ENCODE measurements around the gene FBXO41. TPM values are rescaled to one million over a fixed set of nuclear protein-coding genes. Genes with fewer than 3 reads are reported as not detected.

The FBXO41 gene
- total and polyA plus RNA-seq, 7 donors: 0.03 to 0.46 (median 0.15) TPM

DNA sequence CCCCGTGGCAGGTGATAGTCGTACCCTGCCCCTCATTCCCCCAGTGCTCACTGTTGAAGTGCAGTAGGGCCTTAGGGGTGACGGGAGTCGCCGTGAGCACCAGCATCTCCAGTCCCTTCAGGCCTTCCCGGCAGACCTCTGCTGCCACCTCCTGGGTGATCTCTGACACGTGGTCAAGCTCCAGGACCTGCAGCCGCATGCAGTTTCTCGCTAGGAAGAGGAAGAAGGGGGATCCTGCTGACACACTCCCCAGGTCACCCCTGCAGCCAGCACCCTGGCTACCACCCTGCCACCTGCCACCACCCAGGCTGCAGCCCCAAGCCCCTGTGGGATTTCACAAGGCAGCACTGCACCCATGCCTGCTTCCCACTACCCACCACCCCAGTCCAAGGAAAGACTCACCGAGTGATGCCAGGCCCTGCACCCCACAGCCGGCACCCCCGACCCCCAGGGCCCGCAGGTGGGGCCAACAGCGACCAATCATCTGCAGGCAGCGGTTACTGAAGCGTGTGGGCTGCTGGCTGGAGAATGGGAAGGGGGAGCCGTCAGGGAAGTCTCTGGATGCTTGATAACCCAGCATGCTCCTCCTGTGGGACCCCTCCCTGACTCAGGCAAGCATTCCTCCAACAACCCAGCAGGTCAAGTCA, 23.8 kb downstream of the FBXO41 start:
- ATAC-seq (peak; percentile 76 to 86 (median 80)), DNase-seq (peak; percentile 44 to 54)
- intact Hi-C loops (cut with DNase I): no loop called here

DNA sequence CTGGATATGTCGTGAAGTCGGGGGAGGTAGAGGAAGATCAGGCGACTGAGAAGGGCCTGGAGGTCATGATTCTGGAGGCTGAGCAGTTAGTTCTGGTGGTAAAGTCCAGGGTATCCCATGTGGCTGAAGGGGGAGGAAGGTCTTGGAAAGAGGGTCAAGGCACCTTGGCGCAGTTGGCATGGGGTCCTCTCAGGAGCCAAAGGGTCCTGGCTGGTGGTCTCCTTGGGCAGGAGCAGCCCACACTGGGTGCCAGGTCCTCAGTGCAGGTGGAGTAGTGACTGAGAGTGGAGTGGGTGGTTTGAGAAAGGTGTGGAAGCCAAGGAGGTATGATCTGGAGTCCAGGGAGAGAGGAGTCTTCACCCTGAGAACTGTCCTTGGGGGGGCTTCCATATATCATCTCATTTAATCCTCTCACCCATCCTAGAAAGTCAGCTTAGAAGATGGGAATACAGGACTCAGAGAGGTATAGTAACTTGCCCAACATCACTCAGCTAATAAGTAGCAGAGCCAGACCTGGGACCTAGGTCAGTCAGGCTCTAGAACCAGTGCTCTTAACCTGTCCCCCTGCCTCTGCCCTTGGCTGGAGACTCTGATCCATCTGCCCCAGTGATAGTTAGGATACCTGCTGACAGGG, 24.5 kb downstream of the FBXO41 start:
- ATAC-seq: peak in 1 of 4 donors; percentile 6
- 78 to 92% (median 80%) methylated on average over 4 of the region's 4 CpGs for WGBS, 3 donors
- intact Hi-C loops (cut with DNase I): loop anchor here in 1 of 2 donors (5.0 kb wide), 1 partner anchor 98 kb away; no protein-coding TSS in a partner anchor

More for the DNA sequence above, 23.8 kb downstream of the FBXO41 start:
- TF ChIP-seq, protein P1, sequence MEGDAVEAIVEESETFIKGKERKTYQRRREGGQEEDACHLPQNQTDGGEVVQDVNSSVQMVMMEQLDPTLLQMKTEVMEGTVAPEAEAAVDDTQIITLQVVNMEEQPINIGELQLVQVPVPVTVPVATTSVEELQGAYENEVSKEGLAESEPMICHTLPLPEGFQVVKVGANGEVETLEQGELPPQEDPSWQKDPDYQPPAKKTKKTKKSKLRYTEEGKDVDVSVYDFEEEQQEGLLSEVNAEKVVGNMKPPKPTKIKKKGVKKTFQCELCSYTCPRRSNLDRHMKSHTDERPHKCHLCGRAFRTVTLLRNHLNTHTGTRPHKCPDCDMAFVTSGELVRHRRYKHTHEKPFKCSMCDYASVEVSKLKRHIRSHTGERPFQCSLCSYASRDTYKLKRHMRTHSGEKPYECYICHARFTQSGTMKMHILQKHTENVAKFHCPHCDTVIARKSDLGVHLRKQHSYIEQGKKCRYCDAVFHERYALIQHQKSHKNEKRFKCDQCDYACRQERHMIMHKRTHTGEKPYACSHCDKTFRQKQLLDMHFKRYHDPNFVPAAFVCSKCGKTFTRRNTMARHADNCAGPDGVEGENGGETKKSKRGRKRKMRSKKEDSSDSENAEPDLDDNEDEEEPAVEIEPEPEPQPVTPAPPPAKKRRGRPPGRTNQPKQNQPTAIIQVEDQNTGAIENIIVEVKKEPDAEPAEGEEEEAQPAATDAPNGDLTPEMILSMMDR (IDR thresholded peaks at IDR 0.05): peak; percentile 58
- 26 to 28% (median 26%) methylated on average over 15 to 17 of the region's 17 CpGs for WGBS, 3 donors
- Histone ChIP-seq H3K27ac (no peak overlapping the region), H3K27me3 (ENCODE audit: insufficient read depth in 3 of 3, low read length in 2 of 3) (no peaks in the 10 kb centered on the region), H3K36me3 (ENCODE audit: insufficient read depth in 1 of 2, low read depth in 1 of 2) (no peaks in the 10 kb centered on the region), H3K4me3 (no peak overlapping the region), H3K9me3 (no peaks in the 10 kb centered on the region), H3K4me1 (no peaks in the 10 kb centered on the region)

DNA sequence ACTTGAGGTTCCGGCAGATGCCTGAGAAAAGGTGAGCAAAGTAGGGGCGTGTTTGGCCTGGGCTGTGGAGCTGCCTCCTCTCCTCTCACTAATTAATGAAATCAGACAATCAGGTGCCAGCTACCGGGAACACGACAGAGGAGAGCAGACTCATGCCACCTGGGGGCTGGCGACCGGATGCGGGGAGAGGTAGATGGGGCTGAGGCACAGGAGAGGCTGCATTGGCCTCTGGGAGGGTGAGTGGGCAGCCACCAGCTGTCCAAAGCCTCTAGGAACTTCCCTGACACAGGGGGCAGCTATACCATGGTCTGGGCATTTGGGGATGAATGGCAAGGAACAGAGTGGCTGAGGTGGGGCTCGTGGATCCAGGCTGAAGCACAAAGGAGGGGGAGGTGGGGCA, 25.0 kb downstream of the FBXO41 start:
- Histone ChIP-seq H3K9me3 (no peaks in the 10 kb centered on the region), H3K27ac (no peak overlapping the region), H3K4me3 (no peak overlapping the region), H3K27me3 (ENCODE audit: insufficient read depth in 3 of 3, low read length in 2 of 3) (no peaks in the 10 kb centered on the region), H3K4me1 (no peaks in the 10 kb centered on the region), H3K36me3 (ENCODE audit: insufficient read depth in 1 of 2, low read depth in 1 of 2) (peaks cover 2 to 10% of the 10 kb centered on the region in 2 donors)
- intact Hi-C loops (cut with DNase I): loop anchor here in 1 of 2 donors (5.0 kb wide), 1 partner anchor 97 kb away; no protein-coding TSS in a partner anchor
- TF ChIP-seq, protein P1 (IDR thresholded peaks at IDR 0.05): no peak
- WGBS, 3 donors: 81 to 94% (median 86%) methylated on average over 8 of the region's 8 CpGs
- DNase-seq: no peak
- no peak for ATAC-seq

More for the DNA sequence above, 24.5 kb downstream of the FBXO41 start:
- Histone ChIP-seq H3K9me3 (no peaks in the 10 kb centered on the region), H3K4me1 (no peaks in the 10 kb centered on the region), H3K27me3 (ENCODE audit: insufficient read depth in 3 of 3, low read length in 2 of 3) (no peaks in the 10 kb centered on the region), H3K27ac (no peak overlapping the region), H3K4me3 (no peak overlapping the region), H3K36me3 (ENCODE audit: insufficient read depth in 1 of 2, low read depth in 1 of 2) (peaks cover 0 to 5% of the 10 kb centered on the region in 2 donors)
- TF ChIP-seq, protein P1 (IDR thresholded peaks at IDR 0.05): no peak
- DNase-seq: no peak

DNA sequence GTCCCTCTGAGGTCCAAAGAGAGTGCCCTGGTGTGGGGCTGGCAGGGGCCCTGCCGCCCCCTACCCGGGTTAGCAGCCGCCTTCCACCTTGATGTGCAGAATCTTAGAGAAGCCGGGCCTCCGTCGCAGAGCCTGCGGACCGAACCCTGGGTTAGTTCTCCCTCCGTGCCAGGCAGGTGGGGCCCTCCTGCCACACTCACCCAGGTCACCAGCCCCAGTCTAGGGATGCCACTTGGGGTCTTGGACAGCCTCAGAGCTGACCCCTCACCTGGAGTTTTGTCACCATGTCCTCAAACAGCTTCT, 25.4 kb downstream of the FBXO41 start:
- Histone ChIP-seq H3K36me3 (ENCODE audit: insufficient read depth in 1 of 2, low read depth in 1 of 2) (peaks cover 2 to 14% of the 10 kb centered on the region in 2 donors), H3K4me1 (no peaks in the 10 kb centered on the region), H3K27ac (no peak overlapping the region), H3K9me3 (no peaks in the 10 kb centered on the region), H3K4me3 (no peak overlapping the region), H3K27me3 (ENCODE audit: insufficient read depth in 3 of 3, low read length in 2 of 3) (no peaks in the 10 kb centered on the region)
- ATAC-seq (no peak), DNase-seq (no peak)
- TF ChIP-seq, protein P1 (IDR thresholded peaks at IDR 0.05): no peak
- 96 to 97% (median 96%) methylated on average over 9 of the region's 9 CpGs for WGBS, 3 donors
- intact Hi-C loops (cut with DNase I): loop anchor here in 1 of 2 donors (5.0 kb wide), 1 partner anchor 97 kb away; no protein-coding TSS in a partner anchor
